Stimulated activated naive CD4-positive, alpha-beta T cell treated with Interleukin-2 at 50 U/mL for 16 hours (primary cell): Measurements from ENCODE around the gene LBH.

ENCODE experiments used
- DNase-seq: peaks from one replicate; lab custom pipeline; 2025; lab: John Stamatoyannopoulos, UW

LBH gene

GRCh38 chr2:30235859-30236535 lies 4.7 kb downstream of the LBH start:
- DNase-seq, result peak; percentile 40

GRCh38 chr2:30236591-30237238 lies 5.4 kb downstream of the LBH start:
- DNase-seq, result no peak

- DNase-seq, result peak; percentile 41
Measured at GRCh38 chr2:30237239-30237965, 6.1 kb downstream of the LBH start.

- no peak for DNase-seq
Measured at GRCh38 chr2:30237966-30238800, 6.8 kb downstream of the LBH start.

- DNase-seq, result peak; percentile 51
Measured at GRCh38 chr2:30239308-30239985, 8.1 kb downstream of the LBH start.

GRCh38 chr2:30239986-30240752 lies 8.8 kb downstream of the LBH start:
- DNase-seq, result no peak

- no peak for DNase-seq
Measured at GRCh38 chr2:30243231-30243630, 11.9 kb downstream of the LBH start.

GRCh38 chr2:30245364-30245763 lies 14.0 kb downstream of the LBH start:
- DNase-seq, result no peak

GRCh38 chr2:30248791-30249190 lies 17.5 kb downstream of the LBH start:
- DNase-seq, result no peak

GRCh38 chr2:30249354-30249753 lies 18.0 kb downstream of the LBH start:
- no peak for DNase-seq

GRCh38 chr2:30250421-30250820 lies 19.1 kb downstream of the LBH start:
- DNase-seq, result no peak

GRCh38 chr2:30252723-30253701 lies 21.7 kb downstream of the LBH start:
- DNase-seq, result peak; percentile 67

- no peak for DNase-seq
Measured at GRCh38 chr2:30253873-30254684, 22.7 kb downstream of the LBH start.

GRCh38 chr2:30254685-30255001 lies 23.3 kb downstream of the LBH start:
- DNase-seq, result no peak

- DNase-seq, result no peak
Measured at GRCh38 chr2:30255026-30255425, 23.7 kb downstream of the LBH start.

GRCh38 chr2:30255466-30256408 lies 24.4 kb downstream of the LBH start:
- no peak for DNase-seq

GRCh38 chr2:30257266-30258214 lies 26.2 kb downstream of the LBH start:
- no peak for DNase-seq
